ENCODE results near the gene PTPRM.

The PTPRM gene

DNA sequence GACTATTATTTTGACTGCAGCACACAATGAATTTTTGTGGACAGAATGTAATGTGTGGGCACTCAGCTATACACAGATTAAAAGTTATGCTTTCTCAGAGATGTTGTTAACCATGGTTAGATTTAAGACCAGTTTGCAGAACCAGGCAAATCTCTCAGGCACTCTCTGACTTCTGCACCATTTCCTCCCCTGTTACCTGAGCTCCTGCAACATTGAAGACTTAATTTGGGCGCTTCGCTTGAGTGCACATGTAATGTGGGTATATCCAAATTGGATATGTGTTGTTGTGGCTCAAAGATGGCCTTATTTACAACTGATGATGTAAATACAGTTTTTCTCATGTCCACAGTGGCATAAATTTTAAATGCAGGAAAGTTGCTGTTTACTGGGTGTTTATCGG is 469.4 kb downstream of the PTPRM start:
- H3K9me3 ChIP-seq (ENCODE audit: insufficient read depth, low read depth, low read length): no peaks in the 10 kb centered on the region
- no peaks in the 10 kb centered on the region for H3K9me2 ChIP-seq (replicated peaks; ENCODE audit: low read depth, low read length)
- no peaks in the 10 kb centered on the region for H3F3A ChIP-seq (ENCODE audit: low read depth)
- H3K4me2 ChIP-seq (ENCODE audit: low read depth, low read length, poor library complexity, severe bottlenecking): no peak overlapping the region
- no peaks in the 10 kb centered on the region for H3K36me3 ChIP-seq (ENCODE audit: insufficient read depth, low read length)
- H3K27me3 ChIP-seq (ENCODE audit: insufficient read depth, low read length, poor library complexity, severe bottlenecking): no peaks in the 10 kb centered on the region
- H3K79me2 ChIP-seq (ENCODE audit: insufficient read depth, low read length): no peaks in the 10 kb centered on the region
- no peak overlapping the region for H2AFZ ChIP-seq (ENCODE audit: low read length)
- no peak overlapping the region for H3K9ac ChIP-seq (ENCODE audit: low read depth, low read length, poor library complexity, severe bottlenecking)
- H3K4me1 ChIP-seq (ENCODE audit: insufficient read depth, low read length, poor library complexity, severe bottlenecking): peaks cover 3% of the 10 kb centered on the region
- no peak for TF ChIP-seq EZH2phosphoT487 (IDR thresholded peaks at IDR 0.05; ENCODE audit: borderline replicate concordance)
- TF ChIP-seq, protein P1, sequence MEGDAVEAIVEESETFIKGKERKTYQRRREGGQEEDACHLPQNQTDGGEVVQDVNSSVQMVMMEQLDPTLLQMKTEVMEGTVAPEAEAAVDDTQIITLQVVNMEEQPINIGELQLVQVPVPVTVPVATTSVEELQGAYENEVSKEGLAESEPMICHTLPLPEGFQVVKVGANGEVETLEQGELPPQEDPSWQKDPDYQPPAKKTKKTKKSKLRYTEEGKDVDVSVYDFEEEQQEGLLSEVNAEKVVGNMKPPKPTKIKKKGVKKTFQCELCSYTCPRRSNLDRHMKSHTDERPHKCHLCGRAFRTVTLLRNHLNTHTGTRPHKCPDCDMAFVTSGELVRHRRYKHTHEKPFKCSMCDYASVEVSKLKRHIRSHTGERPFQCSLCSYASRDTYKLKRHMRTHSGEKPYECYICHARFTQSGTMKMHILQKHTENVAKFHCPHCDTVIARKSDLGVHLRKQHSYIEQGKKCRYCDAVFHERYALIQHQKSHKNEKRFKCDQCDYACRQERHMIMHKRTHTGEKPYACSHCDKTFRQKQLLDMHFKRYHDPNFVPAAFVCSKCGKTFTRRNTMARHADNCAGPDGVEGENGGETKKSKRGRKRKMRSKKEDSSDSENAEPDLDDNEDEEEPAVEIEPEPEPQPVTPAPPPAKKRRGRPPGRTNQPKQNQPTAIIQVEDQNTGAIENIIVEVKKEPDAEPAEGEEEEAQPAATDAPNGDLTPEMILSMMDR (conservative IDR thresholded peaks at IDR 0.05; ENCODE audit: low read length): no peak
- no peak overlapping the region for H3K4me3 ChIP-seq (ENCODE audit: low read length, poor library complexity, severe bottlenecking)
- no peaks in the 10 kb centered on the region for H4K20me1 ChIP-seq (ENCODE audit: insufficient read depth, low read length, poor library complexity, severe bottlenecking)

DNA sequence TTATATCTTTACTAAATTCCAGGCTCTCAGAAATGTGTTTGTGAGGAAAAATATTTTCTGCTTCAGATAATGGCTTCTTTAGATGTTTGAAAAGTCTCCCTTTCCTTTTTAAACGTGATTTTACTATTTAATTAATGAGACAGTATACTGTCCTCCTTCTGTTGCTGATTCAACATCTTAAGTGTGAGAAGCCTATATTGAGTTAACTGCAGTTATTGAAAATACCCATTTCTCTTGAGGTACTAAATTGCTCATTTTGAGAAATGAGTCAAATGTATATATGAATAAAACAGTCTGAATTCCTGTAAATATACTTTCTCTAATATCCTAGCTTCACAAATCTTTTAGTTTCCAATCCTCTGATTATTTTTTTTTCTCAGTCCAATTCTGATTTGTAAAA is 470.2 kb downstream of the PTPRM start:
- no peak overlapping the region for H2AFZ ChIP-seq (ENCODE audit: low read length)
- no peaks in the 10 kb centered on the region for H3K27me3 ChIP-seq (ENCODE audit: insufficient read depth, low read length, poor library complexity, severe bottlenecking)
- no peaks in the 10 kb centered on the region for H3K36me3 ChIP-seq (ENCODE audit: insufficient read depth, low read length)
- H3K9me2 ChIP-seq (replicated peaks; ENCODE audit: low read depth, low read length): no peaks in the 10 kb centered on the region
- H4K20me1 ChIP-seq (ENCODE audit: insufficient read depth, low read length, poor library complexity, severe bottlenecking): no peaks in the 10 kb centered on the region
- H3K79me2 ChIP-seq (ENCODE audit: insufficient read depth, low read length): no peaks in the 10 kb centered on the region
- H3K9me3 ChIP-seq (ENCODE audit: insufficient read depth, low read depth, low read length): no peaks in the 10 kb centered on the region
- no peak overlapping the region for H3K9ac ChIP-seq (ENCODE audit: low read depth, low read length, poor library complexity, severe bottlenecking)
- no peaks in the 10 kb centered on the region for H3F3A ChIP-seq (ENCODE audit: low read depth)
- H3K4me3 ChIP-seq (ENCODE audit: low read length, poor library complexity, severe bottlenecking): no peak overlapping the region
- peaks cover 3% of the 10 kb centered on the region for H3K4me1 ChIP-seq (ENCODE audit: insufficient read depth, low read length, poor library complexity, severe bottlenecking)
- H3K4me2 ChIP-seq (ENCODE audit: low read depth, low read length, poor library complexity, severe bottlenecking): no peak overlapping the region
- no peak for TF ChIP-seq EZH2phosphoT487 (IDR thresholded peaks at IDR 0.05; ENCODE audit: borderline replicate concordance)
- TF ChIP-seq, protein P1 (conservative IDR thresholded peaks at IDR 0.05; ENCODE audit: low read length): no peak

GRCh38 chr18:8040021-8040420 is 472.9 kb downstream of the PTPRM start:
- H3K9me2 ChIP-seq (replicated peaks; ENCODE audit: low read depth, low read length): no peaks in the 10 kb centered on the region
- H3F3A ChIP-seq (ENCODE audit: low read depth): no peaks in the 10 kb centered on the region
- H3K9me3 ChIP-seq (ENCODE audit: insufficient read depth, low read depth, low read length): no peaks in the 10 kb centered on the region
- no peaks in the 10 kb centered on the region for H4K20me1 ChIP-seq (ENCODE audit: insufficient read depth, low read length, poor library complexity, severe bottlenecking)
- no peaks in the 10 kb centered on the region for H3K27me3 ChIP-seq (ENCODE audit: insufficient read depth, low read length, poor library complexity, severe bottlenecking)
- H3K79me2 ChIP-seq (ENCODE audit: insufficient read depth, low read length): no peaks in the 10 kb centered on the region
- H3K4me1 ChIP-seq (ENCODE audit: insufficient read depth, low read length, poor library complexity, severe bottlenecking): peaks cover 3% of the 10 kb centered on the region
- no peak overlapping the region for H2AFZ ChIP-seq (ENCODE audit: low read length)
- no peak overlapping the region for H3K9ac ChIP-seq (ENCODE audit: low read depth, low read length, poor library complexity, severe bottlenecking)
- TF ChIP-seq EZH2phosphoT487 (IDR thresholded peaks at IDR 0.05; ENCODE audit: borderline replicate concordance): no peak
- TF ChIP-seq, protein P1 (conservative IDR thresholded peaks at IDR 0.05; ENCODE audit: low read length): no peak
- H3K4me2 ChIP-seq (ENCODE audit: low read depth, low read length, poor library complexity, severe bottlenecking): no peak overlapping the region
- no peaks in the 10 kb centered on the region for H3K36me3 ChIP-seq (ENCODE audit: insufficient read depth, low read length)
- no peak overlapping the region for H3K4me3 ChIP-seq (ENCODE audit: low read length, poor library complexity, severe bottlenecking)

Data from Loucy (cell line).